ENCODE data around the gene VRK1.

The VRK1 gene

GRCh38 chr14:96824283-96824682, 27.1 kb downstream of the VRK1 start:
- DNase-seq (ENCODE audit: low spot score): no peak

GRCh38 chr14:96826818-96827217, 29.6 kb downstream of the VRK1 start:
- DNase-seq (ENCODE audit: low spot score): no peak

GRCh38 chr14:96827290-96827689, 30.1 kb downstream of the VRK1 start:
- DNase-seq (ENCODE audit: low spot score): no peak

DNA sequence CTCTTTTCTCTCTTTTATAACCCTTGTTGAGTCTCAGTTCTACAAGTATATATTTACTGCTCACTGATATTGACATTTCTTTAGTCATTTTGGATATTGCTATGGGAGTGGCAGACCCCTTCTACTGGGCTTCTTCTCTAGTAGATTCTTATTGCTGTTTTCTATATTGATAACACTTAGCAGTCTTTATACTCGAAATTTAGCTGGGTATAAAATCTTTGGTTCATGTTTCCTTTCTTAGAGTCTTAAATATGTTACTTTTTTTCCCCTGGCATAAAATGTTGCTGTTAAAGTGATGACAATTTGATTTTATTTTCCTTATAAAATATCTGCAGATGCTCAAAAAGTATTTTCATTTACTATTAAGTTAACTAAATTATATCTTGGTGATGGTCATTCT, 32.6 kb downstream of the VRK1 start:
- DNase-seq (ENCODE audit: low spot score): no peak

- no peak for DNase-seq (ENCODE audit: low spot score)
These were observed 33.8 kb downstream of the VRK1 start for GRCh38 chr14:96830946-96831345.

DNA sequence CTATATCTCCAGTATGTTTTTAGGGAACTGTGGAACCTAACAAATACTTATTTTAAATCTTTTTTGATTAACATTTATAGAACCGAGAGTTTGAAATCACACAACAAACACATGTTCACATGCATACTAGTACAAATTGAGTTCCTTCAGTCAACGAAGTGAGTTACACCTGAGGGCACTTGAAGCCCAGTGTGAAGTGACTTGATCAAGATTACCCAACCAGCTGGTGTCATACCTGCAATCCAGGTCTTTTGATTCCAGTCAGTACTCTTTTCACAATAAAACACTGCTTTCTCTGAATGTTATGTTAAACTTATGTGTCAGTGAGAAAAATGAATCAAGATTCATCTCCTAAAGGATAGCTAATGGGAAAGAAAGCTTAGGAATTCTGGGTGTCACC, 35.2 kb downstream of the VRK1 start:
- no peak for DNase-seq (ENCODE audit: low spot score)

- no peak for DNase-seq (ENCODE audit: low spot score)
These were observed 41.3 kb downstream of the VRK1 start for GRCh38 chr14:96838449-96838848.

- no peak for DNase-seq (ENCODE audit: low spot score)
These were observed 42.1 kb downstream of the VRK1 start for GRCh38 chr14:96839251-96839650.

- DNase-seq (ENCODE audit: low spot score): no peak
These were observed 46.0 kb downstream of the VRK1 start for GRCh38 chr14:96843137-96843536.

DNA sequence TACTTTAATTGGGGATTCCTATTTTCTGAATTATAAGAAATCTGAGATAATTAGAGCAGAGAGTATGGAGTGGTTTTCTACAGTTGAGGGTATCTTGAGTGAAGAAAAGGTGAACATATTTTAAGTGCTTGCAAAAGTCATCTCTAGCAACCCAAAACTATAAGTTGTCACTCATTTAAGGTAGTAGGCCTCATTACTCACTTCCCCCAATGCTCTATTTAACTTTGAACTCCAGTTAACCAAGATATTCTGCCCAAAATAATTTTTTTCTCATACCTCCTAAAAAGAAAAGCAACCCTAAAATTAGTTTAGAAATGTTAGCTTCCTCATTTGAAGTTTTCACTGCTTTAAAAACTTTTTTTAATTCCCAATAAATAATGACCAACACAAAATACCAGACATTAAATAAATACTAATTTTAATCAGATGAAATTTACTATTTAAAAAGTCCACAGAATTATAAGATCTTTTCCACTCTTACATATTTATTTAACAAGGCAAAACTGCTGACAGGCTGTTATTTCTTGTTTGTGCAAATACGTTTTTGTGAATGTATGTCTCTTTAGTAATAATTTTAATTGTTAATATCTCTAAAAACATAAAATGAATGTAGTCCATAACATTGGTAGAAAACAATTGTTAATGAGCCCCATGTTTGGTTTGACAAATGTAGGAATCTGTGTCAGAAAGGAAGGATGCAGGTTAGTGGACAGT, 47.8 kb downstream of the VRK1 start:
- DNase-seq (ENCODE audit: low spot score): no peak

GRCh38 chr14:96847451-96847850, 50.3 kb downstream of the VRK1 start:
- peak; percentile 2 for DNase-seq (ENCODE audit: low spot score)

GRCh38 chr14:96848011-96848410, 50.8 kb downstream of the VRK1 start:
- DNase-seq (ENCODE audit: low spot score): no peak

GRCh38 chr14:96849733-96850132, 52.6 kb downstream of the VRK1 start:
- DNase-seq (ENCODE audit: low spot score): no peak

GRCh38 chr14:96851694-96852381, 54.7 kb downstream of the VRK1 start:
- DNase-seq (ENCODE audit: low spot score): no peak

GRCh38 chr14:96852823-96853422, 55.7 kb downstream of the VRK1 start:
- DNase-seq (ENCODE audit: low spot score): peak; percentile 19

GRCh38 chr14:96858643-96859042, 61.5 kb downstream of the VRK1 start:
- no peak for DNase-seq (ENCODE audit: low spot score)

DNA sequence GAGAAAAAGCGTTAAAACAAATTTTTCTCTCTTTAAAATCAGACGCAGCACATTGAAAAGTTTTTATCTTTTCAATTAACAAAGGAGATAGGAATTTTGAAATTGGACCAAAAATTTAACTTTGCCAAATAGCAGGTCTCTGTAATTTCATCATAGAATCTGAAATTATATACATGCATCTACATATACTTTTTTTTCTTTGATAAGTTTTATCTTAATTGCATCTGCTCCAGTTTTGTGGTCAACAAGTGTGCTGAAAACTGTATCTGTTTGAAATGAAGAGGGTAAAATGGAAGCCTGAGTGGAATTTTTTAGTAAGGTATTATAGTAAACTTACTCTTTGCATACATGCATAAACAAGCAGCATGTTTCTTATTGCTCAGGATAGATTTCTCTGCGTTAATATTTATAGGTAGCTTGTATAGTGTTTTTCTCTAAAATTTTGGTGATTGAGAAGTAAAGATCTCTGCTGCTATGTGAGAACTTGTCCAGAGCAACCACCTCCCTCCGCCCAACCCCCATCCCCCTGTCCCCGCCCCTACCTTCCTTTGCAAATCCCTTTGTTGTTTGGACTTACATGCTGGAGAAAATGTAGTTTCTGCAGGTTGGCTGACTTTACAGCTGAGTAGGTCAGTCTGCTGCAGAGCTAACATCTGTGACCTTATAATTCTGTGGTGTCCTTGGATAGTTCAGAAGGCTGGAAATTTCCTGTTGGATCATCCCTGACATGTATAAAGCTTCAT, 64.6 kb downstream of the VRK1 start:
- DNase-seq (ENCODE audit: low spot score): no peak

- DNase-seq (ENCODE audit: low spot score): peak; percentile 9
These were observed 66.3 kb downstream of the VRK1 start for GRCh38 chr14:96863327-96863985.

- DNase-seq (ENCODE audit: low spot score): no peak
These were observed 66.8 kb downstream of the VRK1 start for GRCh38 chr14:96863986-96864330.

DNA sequence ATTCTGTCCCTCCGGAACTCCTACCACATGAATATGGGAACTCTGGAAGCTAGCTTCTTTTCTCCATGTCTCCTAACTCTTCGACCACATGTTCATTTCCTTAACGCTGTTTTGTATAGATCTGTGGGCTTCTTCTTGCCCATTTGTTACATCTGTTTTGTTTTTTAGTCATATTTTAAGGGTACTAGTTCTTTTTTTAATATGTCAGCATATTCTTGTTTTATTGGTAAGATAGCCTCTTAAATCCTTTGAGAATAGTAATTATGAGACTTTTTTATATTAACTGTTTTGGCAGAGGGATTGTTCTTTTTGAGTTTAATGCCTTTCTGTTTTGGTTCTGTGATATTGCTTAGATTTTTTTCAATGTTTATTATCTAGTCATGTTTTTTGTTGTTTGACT, 70.5 kb downstream of the VRK1 start:
- DNase-seq (ENCODE audit: low spot score): no peak

- no peak for DNase-seq (ENCODE audit: low spot score)
These were observed 76.9 kb downstream of the VRK1 start for GRCh38 chr14:96874127-96874526.

GRCh38 chr14:96876747-96877146, 79.6 kb downstream of the VRK1 start:
- DNase-seq (ENCODE audit: low spot score): no peak

All from pons (tissue), 1 donor.